Measurements from ENCODE around the gene CRYBB1.
A peak's percentile ranks its signal among the peaks of the same experiment; 100 is the strongest.

The CRYBB1 gene

GRCh38 chr22:26602127-26602526 is 15.7 kb downstream of the CRYBB1 start:
- no peak for DNase-seq

GRCh38 chr22:26601726-26602125 is 16.1 kb downstream of the CRYBB1 start:
- no peak for DNase-seq

- DNase-seq = no peak
Measured at GRCh38 chr22:26599505-26599904, 18.3 kb downstream of the CRYBB1 start.

GRCh38 chr22:26597480-26597879 is 20.3 kb downstream of the CRYBB1 start:
- DNase-seq = no peak

DNA sequence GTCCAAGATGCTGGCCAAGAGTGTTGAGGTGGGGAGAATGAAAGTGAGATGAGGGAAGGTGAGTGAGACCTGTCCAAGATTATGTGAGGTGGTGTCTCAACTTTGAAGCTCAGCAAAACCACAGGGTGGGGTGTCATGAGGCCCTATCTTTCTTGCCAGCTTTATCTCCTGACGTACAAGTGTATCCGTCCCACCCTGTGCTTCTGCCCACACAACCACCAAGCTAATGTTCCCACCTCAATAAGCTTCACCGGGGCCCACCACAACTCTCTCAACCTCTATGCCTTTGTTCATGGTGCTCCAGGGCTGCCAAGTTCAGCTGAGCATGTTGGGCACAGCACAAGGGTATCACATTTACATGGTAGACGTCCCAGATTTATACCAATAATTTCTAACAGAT is 20.8 kb downstream of the CRYBB1 start:
- no peak for DNase-seq

GRCh38 chr22:26593763-26594162 is 24.1 kb downstream of the CRYBB1 start:
- DNase-seq = no peak

DNA sequence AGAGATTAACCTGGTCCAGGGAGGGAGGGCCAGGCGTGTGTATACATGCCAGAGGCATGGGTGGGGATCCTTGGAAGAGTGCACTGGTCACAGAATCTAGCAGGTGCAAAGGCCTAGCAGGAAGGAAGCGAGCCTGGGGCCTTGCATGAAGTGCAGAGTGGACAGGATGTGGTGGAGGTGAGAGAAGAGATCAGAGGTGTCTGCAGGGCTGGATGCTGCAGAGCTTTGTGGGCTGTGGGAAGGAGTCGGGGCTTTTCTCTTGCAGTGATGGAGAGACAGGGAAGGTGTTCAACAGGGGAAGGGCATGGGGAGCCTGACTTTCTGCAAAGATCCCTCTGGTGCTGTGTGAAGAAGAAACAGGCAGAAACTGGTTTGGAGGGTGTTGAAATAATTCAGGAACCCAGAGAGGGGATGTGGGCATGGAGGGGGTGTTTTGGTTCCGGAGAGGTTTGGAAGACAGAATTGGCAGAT is 25.4 kb downstream of the CRYBB1 start:
- peak; percentile 68 for DNase-seq

DNA sequence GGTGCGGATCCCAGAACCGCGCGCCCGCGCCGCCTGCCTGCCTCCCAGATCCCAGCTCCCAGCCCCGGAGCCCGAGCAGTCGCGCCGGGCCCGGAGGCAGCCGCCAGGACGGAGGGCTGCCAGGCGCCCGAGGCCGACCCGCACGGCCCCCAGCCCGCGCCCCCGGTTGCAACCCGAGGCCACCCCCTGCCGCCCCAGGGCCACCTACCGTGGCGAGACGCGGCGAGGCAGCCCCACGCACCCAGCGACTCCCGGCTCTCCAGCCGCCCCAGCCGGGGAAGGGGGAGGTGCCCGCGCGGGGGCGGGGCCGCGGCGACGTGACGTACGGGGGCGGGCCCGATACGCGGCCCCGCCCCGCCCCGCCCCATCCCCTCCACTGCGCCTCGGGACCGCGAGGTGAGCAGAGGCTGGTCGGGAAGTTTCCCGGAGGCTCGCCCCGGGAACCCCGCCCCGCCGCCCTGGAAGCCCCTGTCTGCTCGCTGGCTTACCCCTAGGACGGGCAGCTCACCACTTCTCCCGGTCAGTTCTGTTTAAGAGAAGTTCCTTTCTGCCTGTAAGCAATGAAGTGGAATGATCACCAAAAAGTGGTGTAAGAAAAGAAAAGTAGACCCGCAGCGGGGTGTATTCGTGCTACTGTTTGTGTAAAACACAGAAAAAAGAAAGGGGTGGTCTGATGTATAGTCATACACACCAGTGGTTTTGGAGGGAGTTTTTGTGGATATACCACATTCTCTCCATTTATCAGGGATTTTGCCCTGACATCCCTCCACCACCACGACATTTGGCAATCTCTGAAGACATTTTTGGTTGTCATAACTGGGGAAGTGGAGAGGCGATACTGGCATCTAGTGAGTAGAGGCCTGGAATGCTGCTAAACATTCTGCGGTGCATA is 27.7 kb downstream of the CRYBB1 start, which contains the start of gene TPST2:
TPST2 (minus strand) TSS at position 288 of the 892 bp plus-strand sequence. CDS start 48,502 bp downstream, outside the sequence.
- peak; percentile 90 for DNase-seq

GRCh38 chr22:26589367-26589844 is 28.4 kb downstream of the CRYBB1 start:
- peak; percentile 74 for DNase-seq

DNA sequence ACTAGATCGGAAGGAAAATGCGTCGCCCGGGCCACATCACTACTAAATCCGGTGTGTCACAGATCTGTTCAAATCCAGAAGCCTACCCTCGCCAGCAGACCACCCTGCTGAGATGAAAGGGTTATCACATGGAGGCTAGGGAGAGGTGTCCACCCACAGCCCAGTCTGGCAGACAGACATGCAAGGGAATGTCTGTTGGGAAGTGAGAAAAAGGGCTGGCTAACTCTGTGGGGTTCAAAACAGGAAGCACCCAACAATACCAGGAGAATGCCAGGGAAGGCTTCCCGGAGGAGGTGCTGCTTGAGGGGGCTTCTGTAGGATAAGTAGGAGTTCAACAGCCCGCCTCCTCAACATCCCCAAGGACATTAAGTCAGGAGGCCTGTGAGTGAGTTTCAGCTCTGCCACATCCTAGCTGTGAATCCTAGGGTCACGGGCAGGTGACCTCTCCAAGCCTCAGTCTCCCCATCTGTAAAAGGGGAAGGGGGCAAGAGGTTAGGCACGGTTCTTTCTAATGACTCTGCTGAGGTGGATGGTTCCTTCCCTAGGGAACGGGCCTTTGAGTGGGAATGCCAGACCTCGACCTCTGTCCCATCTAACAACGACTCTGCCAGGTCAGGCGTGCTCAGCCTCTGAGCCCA is 29.0 kb downstream of the CRYBB1 start:
- DNase-seq = no peak

- DNase-seq = no peak
Measured at GRCh38 chr22:26587991-26588613, 29.7 kb downstream of the CRYBB1 start.

DNA sequence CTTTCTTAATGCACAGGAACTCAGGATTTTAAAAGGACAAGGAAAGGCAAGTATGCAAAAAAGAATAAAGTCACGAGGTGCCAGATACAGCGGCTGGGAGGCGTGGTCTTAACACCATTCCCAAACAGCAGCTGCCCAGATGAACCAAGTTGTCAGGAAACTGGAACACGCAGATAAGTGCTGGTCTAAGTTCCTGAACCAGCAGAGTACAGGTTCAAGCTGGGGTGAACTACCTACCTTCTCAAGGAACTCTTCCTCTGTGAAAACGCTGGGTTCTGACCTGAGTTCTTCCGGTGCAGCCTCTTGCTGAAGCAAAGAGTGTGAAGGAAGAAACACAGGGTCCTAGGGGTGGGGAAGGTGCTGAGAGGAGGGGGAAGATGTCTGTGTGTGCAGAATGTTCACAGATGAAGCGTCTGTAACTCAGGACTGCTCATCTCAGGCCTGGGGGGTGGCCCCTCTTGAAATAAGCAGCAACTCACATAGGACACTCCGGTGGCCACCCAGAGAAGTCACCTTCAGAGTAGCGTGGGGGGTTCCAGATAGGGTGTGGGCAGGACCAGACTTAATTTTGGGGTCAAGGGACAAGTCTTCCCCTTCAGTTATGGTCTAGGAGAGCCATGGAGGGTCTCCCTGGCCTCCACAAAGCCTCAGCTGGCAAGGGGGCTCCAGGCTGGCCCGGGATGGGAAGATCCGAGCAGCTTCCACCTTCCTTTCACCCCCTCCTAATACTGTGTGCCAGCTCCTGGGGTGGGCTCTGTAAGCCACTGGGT is 31.1 kb downstream of the CRYBB1 start:
- no peak for DNase-seq

DNA sequence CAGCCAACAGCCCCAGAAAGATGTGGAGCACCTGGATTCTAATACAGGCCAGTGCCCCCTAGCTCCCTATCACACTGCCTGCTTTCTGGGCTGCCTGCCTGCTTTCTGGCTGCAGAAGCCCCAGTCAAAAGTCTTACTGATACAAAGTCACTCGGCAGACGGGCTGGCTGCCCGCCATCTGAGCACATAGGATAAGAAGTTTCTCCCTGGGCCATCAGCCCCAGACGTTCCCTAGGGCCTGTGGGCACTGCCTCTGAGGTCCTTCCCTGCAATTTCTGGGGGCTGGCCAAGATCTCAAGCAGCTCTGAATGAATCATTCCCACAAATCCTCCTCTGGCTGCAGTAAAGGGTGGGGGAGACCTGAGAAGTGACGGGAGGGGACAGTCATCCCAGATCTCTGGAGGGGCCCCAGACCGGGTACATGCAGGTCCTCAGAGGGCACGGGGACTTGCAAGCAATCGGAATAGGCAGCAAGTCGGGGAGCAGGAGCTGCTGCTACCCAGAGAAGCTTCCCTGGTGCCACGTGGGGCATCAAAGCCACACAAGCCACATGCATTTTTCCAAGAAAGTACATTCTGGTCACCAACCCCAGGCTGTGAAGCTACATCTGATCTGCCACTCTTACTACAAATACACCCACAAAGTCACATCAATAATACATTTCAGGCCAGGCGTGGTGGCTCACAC is 32.6 kb downstream of the CRYBB1 start:
- no peak for DNase-seq

DNA sequence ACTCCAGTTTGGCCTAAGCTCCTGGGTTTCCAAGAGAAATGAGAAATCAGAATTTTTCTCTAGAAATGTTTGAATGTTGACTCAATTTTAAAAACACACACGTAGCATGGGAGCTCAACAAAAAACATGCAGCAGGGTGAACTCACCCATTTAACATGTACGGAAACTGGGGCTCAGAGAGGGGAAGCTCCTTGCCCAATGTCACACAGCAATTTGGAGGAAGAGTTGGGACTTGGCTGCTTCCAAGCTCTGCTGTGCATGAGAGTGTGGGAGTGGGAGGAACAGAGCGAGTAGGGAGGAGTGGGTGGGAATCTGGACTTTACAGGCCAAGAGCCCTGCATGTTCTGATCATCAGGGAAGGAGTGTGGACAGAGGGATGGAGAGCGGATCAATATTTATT is 33.8 kb downstream of the CRYBB1 start:
- DNase-seq = no peak

DNA sequence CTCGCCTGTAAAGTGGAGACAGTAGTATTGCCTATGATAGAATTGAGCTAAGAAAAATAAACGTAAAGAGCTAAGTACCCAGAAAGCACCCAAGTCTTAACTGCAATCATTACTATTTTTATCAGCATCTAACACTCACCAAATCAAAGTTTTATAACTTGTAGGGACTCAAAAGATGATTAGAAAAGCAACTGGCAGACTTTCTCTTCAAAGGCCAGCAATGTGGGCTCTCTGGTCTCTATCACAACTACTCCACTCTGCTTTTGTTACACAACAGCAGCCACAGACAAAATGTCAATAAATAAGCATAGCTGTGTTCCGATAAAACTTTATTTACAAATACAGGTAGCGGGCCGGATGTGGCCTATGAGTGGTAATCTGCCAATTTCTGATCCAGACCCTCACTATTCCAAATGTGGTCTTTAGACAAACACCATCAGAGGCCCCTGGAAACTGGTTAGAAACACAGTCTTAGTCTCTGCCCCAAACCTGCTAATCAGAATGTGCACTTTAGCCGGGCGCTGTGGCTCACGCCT is 36.1 kb downstream of the CRYBB1 start:
- DNase-seq = no peak

DNA sequence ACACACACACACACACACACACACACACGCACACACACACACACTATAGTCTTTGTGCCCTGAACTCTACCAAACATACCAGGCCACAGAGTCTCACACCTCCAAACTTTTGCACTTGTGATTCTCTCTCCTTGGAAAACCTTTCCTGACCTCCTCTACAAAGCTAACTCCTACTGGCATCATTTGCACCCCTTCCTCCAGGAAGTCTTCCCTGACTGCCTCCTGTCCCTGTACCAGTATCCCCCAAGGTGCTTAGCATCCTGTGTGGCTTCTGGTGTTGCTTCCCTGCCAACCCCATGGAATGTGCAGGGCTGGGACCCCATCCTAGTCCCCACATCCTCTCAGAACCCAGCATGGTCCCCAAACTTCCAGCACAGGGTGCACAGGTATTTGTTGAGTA is 36.8 kb downstream of the CRYBB1 start:
- DNase-seq = no peak

GRCh38 chr22:26580240-26580962 is 37.4 kb downstream of the CRYBB1 start:
- DNase-seq = no peak

DNA sequence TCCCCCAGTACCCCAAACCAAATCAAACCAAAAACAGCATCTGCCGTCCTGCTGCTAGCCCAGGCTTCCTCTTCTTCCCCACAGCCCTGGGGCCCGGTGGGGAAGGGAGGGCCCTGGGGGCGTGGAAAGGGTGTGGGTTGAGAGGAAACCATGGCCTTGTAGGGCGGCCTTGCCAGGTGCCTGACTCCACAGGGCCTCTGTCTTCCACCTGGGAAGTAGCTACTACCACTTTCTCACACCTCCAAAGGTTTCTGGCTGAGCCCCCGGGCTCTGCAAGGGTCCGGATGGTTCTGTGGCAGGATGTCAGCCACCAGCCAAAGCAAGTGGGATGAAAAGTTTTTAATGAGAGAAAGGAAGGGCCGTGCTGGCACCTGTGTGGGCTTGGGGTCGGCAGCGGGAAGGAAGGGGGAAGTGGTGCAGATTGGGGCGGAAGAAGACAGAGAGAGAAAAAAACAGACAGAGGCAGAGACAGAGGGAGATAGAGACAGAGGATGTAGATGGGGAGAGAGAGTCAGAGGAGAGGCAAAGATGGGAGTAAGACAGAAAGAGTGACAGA is 38.4 kb downstream of the CRYBB1 start:
- DNase-seq = peak; percentile 74

GRCh38 chr22:26577081-26577480 is 40.7 kb downstream of the CRYBB1 start:
- no peak for DNase-seq

- DNase-seq = no peak
Measured at GRCh38 chr22:26576026-26576680, 41.7 kb downstream of the CRYBB1 start.
